ENCODE data around the gene SUPT20H. TPM values are rescaled to one million over a fixed set of nuclear protein-coding genes. Genes with fewer than 3 reads are reported as not detected.

Gene SUPT20H
- total RNA-seq, 1 donor from 2014 or later, result 115 TPM

GRCh38 chr13:37023871-37024270 lies 35.6 kb downstream of the SUPT20H start:
- Mint-ChIP-seq H3K4me1 (ENCODE audit: low read depth, unreplicated experiment) (no peaks in the 10 kb centered on the region), H3K36me3 (ENCODE audit: unreplicated experiment) (no peaks in the 10 kb centered on the region), H3K4me3 (ENCODE audit: unreplicated experiment) (no peak overlapping the region), H3K27ac (ENCODE audit: unreplicated experiment) (no peak overlapping the region), H3K9me3 (ENCODE audit: unreplicated experiment) (no peaks in the 10 kb centered on the region), H3K27me3 (ENCODE audit: unreplicated experiment) (no peaks in the 10 kb centered on the region)
- no peak for DNase-seq
- no peak for TF ChIP-seq CTCF (IDR thresholded peaks at IDR 0.05; ENCODE audit: partially characterized antibody, unreplicated experiment)

DNA sequence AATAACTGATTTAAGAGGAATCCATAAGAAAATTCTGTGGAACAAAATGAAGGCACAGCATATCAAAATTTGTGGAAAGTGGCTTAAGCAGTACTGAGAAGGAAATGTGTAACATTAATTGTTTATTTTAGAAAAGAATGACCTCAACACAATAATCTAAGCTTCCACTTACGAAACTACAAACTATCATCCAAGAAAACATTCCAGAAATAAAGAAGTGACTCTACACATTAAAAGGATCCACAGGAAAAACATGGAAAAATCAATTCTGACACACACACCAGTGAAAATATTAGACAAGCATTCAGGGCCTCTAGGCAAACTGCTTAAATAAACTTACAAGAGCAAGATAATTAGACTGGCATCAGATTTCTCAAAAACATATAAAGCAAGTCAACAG lies 44.9 kb downstream of the SUPT20H start:
- H3K36me3 Mint-ChIP-seq (ENCODE audit: unreplicated experiment), result no peaks in the 10 kb centered on the region
- H3K4me1 Mint-ChIP-seq (ENCODE audit: low read depth, unreplicated experiment), result no peaks in the 10 kb centered on the region
- no peak overlapping the region for H3K27ac Mint-ChIP-seq (ENCODE audit: unreplicated experiment)
- no peak for DNase-seq
- H3K4me3 Mint-ChIP-seq (ENCODE audit: unreplicated experiment), result no peak overlapping the region
- H3K9me3 Mint-ChIP-seq (ENCODE audit: unreplicated experiment), result no peaks in the 10 kb centered on the region
- peaks cover 2% of the 10 kb centered on the region for H3K27me3 Mint-ChIP-seq (ENCODE audit: unreplicated experiment)
- TF ChIP-seq CTCF (IDR thresholded peaks at IDR 0.05; ENCODE audit: partially characterized antibody, unreplicated experiment), result no peak

DNA sequence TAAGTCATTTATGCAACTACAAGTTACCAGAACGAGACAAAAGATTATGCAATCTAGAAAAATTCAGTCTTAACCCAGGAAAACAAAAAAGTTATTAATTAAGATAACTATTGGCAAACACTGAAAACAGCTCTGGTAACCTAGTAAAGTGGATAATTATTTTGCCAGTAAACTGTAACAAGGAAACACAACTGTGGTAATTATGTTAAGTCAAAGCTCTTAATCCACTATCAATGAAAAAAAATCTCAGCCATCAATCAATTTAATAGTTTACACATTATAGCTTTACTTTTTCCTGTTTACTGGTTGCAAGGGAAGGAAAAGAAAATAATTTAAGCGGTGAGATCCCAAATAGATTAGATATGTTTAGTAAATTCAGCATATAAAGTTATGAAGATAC lies 47.7 kb downstream of the SUPT20H start:
- Mint-ChIP-seq H3K36me3 (ENCODE audit: unreplicated experiment) (no peaks in the 10 kb centered on the region), H3K4me3 (ENCODE audit: unreplicated experiment) (no peak overlapping the region), H3K27ac (ENCODE audit: unreplicated experiment) (no peak overlapping the region), H3K4me1 (ENCODE audit: low read depth, unreplicated experiment) (no peaks in the 10 kb centered on the region), H3K27me3 (ENCODE audit: unreplicated experiment) (peaks cover 2% of the 10 kb centered on the region), H3K9me3 (ENCODE audit: unreplicated experiment) (no peaks in the 10 kb centered on the region)
- no peak for TF ChIP-seq CTCF (IDR thresholded peaks at IDR 0.05; ENCODE audit: partially characterized antibody, unreplicated experiment)
- DNase-seq, result no peak

DNA sequence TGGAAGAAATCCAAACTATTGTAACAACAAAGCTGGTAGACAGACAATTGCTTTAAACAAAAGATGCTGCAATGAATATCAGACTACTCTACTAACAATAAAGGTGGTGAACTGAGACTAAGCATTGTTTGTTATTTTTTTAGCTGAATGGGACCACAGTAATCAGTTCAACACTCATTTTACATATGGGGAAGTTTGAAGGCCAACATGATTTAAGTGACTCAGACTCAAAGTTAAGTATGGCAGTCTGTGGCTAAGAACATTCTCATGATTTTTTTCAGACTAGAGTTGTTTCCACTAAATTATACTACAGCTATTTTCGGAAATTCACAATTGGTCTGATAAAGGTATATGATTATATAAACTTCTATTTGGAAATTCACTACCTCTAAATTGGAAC lies 48.5 kb downstream of the SUPT20H start:
- no peak overlapping the region for H3K27ac Mint-ChIP-seq (ENCODE audit: unreplicated experiment)
- H3K36me3 Mint-ChIP-seq (ENCODE audit: unreplicated experiment), result no peaks in the 10 kb centered on the region
- no peaks in the 10 kb centered on the region for H3K9me3 Mint-ChIP-seq (ENCODE audit: unreplicated experiment)
- no peak for DNase-seq
- no peak overlapping the region for H3K4me3 Mint-ChIP-seq (ENCODE audit: unreplicated experiment)
- peaks cover 2% of the 10 kb centered on the region for H3K27me3 Mint-ChIP-seq (ENCODE audit: unreplicated experiment)
- no peak for TF ChIP-seq CTCF (IDR thresholded peaks at IDR 0.05; ENCODE audit: partially characterized antibody, unreplicated experiment)
- no peaks in the 10 kb centered on the region for H3K4me1 Mint-ChIP-seq (ENCODE audit: low read depth, unreplicated experiment)

DNA sequence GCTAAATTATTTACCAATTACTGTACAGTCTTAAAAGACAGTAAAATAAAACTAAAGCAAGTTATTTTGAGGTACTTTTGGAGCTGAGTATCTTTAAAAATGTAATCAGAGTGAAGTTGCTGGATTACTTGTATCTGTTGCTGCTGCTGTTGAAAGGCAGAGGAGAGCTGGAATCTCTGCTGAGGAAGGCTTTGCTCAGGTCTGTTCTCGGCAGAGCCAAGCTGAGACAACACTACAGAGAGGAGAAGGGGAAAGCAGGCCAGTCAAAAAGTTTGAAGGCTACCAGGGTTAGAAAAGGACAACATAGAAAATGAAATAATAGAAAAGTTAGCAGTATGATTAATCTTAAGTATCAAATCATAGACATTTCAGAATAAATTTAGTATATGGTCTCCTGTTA lies 49.1 kb downstream of the SUPT20H start:
- Mint-ChIP-seq H3K27me3 (ENCODE audit: unreplicated experiment) (peaks cover 2% of the 10 kb centered on the region), H3K4me3 (ENCODE audit: unreplicated experiment) (no peak overlapping the region), H3K36me3 (ENCODE audit: unreplicated experiment) (no peaks in the 10 kb centered on the region), H3K4me1 (ENCODE audit: low read depth, unreplicated experiment) (no peaks in the 10 kb centered on the region), H3K9me3 (ENCODE audit: unreplicated experiment) (no peaks in the 10 kb centered on the region), H3K27ac (ENCODE audit: unreplicated experiment) (no peak overlapping the region)
- DNase-seq, result no peak
- no peak for TF ChIP-seq CTCF (IDR thresholded peaks at IDR 0.05; ENCODE audit: partially characterized antibody, unreplicated experiment)

Measured in glutamatergic neuron (in vitro differentiated cells).